Endothelial cell of umbilical vein (primary cell): ENCODE results near the gene SOX8. TPM values are rescaled to one million over a fixed set of nuclear protein-coding genes. Genes with fewer than 3 reads are reported as not detected.

Source experiments
- BruUV-seq: library from RNA; stranded (reverse); fragments of 400-500 nt; replicated peaks from 2 replicates; lab custom pipeline; 2021; lab: Mats Ljungman, UMichigan
- CTCF ChIA-PET: fragments of 300-600, 350-600 bp; sonication (Branson Sonifier 250); formaldehyde crosslinking; loops from one replicate; lab custom pipeline; 2021; ENCODE audit warnings: antibody characterized with exemption, inconsistent platforms; lab: Charles Lee
- POLR2A ChIA-PET: fragments of 300-600, 350-600 bp; sonication (Branson Sonifier 250); formaldehyde crosslinking; loops from one replicate; lab custom pipeline; 2021; ENCODE audit warnings: antibody characterized with exemption, inconsistent platforms; lab: Charles Lee
- DNase-seq: peaks from one replicate; pipeline ENCODE4 v3.0.0-alpha.2; 2011; ENCODE audit warnings: low read depth, low spot score
- FAIRE-seq: peaks from 2 replicates; lab custom pipeline; 2011; peaks lifted over from hg19 to GRCh38; lab: Jason Lieb, UNC
- H2AFZ ChIP-seq: 2 replicates; pipeline ENCODE4 v1.6.0; 2012; ENCODE audit warnings: low read depth, low read length, control low read depth, inconsistent platforms
- H3K27ac ChIP-seq: 2 replicates; pipeline ENCODE4 v1.5.1; 2011; ENCODE audit warnings: low read depth, mild to moderate bottlenecking, control low read depth, low read length, moderate library complexity; ENCODE audit not compliant: insufficient read depth
- H3K27me3 ChIP-seq, 2 experiments: 2 replicates each; pipeline versions ENCODE4 v1.6.0 to v1.6.1; 2011; ENCODE audit warnings: low read length in 2 of 2, mixed read lengths in 1 of 2; ENCODE audit not compliant: control insufficient read depth in 2 of 2, insufficient read depth in 2 of 2
- H3K36me3 ChIP-seq, 2 experiments: 2 replicates in 1 of 2; 3 replicates in 1 of 2; pipeline ENCODE4 v1.5.1; 2011; ENCODE audit warnings: low read length in 2 of 2, mild to moderate bottlenecking in 1 of 2, moderate library complexity in 1 of 2; ENCODE audit not compliant: control insufficient read depth in 2 of 2, insufficient read depth in 2 of 2; ENCODE audit errors: extremely low read depth in 1 of 2
- H3K4me1 ChIP-seq: 3 replicates; pipeline ENCODE4 v1.5.1; 2011; ENCODE audit warnings: mild to moderate bottlenecking, low read length; ENCODE audit not compliant: control insufficient read depth, insufficient read depth; ENCODE audit errors: extremely low read depth
- H3K4me2 ChIP-seq: 2 replicates; pipeline ENCODE4 v1.6.1; 2011; ENCODE audit warnings: low read length, control low read depth, mixed read lengths; ENCODE audit not compliant: insufficient read depth
- H3K4me3 ChIP-seq, 3 experiments: fragments of 200-600 bp in 1 of 3; sonication (generic), shearing (Covaris generic) in 1 of 3; replicated peaks in 1 of 3; 2 replicates each; pipeline ENCODE4 v1.5.1; 2011 to 2016; ENCODE audit warnings: control low read depth in 3 of 3, low read length in 3 of 3, mild to moderate bottlenecking in 2 of 3, inconsistent platforms in 1 of 3, low read depth in 1 of 3, moderate library complexity in 1 of 3; ENCODE audit not compliant: insufficient read depth in 1 of 3
- H3K79me2 ChIP-seq: 2 replicates; pipeline ENCODE4 v1.6.0; 2012; ENCODE audit warnings: low read length, inconsistent platforms; ENCODE audit not compliant: control insufficient read depth, insufficient read depth
- H3K9ac ChIP-seq: replicated peaks from 2 replicates; pipeline ENCODE3; 2011; ENCODE audit warnings: low read length, control low read depth; ENCODE audit not compliant: insufficient read depth; ENCODE audit errors: extremely low read depth
- H3K9me1 ChIP-seq: replicated peaks from 3 replicates; pipeline ENCODE4 v1.6.0; 2011; ENCODE audit warnings: mild to moderate bottlenecking, low read length; ENCODE audit not compliant: control insufficient read depth, insufficient read depth; ENCODE audit errors: extremely low read depth
- H3K9me3 ChIP-seq: replicated peaks from 2 replicates; pipeline ENCODE4 v1.5.1; 2012; ENCODE audit warnings: low read length, inconsistent platforms; ENCODE audit not compliant: control insufficient read depth, insufficient read depth
- H4K20me1 ChIP-seq: replicated peaks from 2 replicates; pipeline ENCODE3; 2011; ENCODE audit warnings: mild to moderate bottlenecking, low read length; ENCODE audit not compliant: control insufficient read depth, insufficient read depth; ENCODE audit errors: extremely low read depth
- FOS ChIP-seq: IDR thresholded peaks from 2 replicates; pipeline ENCODE4 v1.6.1; 2011; ENCODE audit warnings: mild to moderate bottlenecking, low read length, moderate library complexity, borderline replicate concordance; ENCODE audit not compliant: insufficient read depth
- GATA2 ChIP-seq: IDR thresholded peaks from 2 replicates; pipeline ENCODE4 v1.7.0; 2011; ENCODE audit warnings: low read depth, mild to moderate bottlenecking, moderate library complexity, mixed read lengths, low read length; ENCODE audit not compliant: insufficient read length, insufficient read depth
- JUN ChIP-seq: IDR thresholded peaks from 2 replicates; pipeline ENCODE4 v1.6.1; 2011; ENCODE audit warnings: borderline replicate concordance, low read depth; ENCODE audit not compliant: insufficient read length, insufficient read depth
- MYC ChIP-seq: IDR thresholded peaks from one replicate; pipeline ENCODE4 v1.6.1; 2011; ENCODE audit warnings: mild to moderate bottlenecking, low read depth, low read length
- POLR2A ChIP-seq: IDR thresholded peaks from 2 replicates; pipeline ENCODE4 v1.6.1; 2012; ENCODE audit warnings: low read depth, mild to moderate bottlenecking, control low read depth, low read length
- POLR2AphosphoS5 ChIP-seq: IDR thresholded peaks from 2 replicates; pipeline ENCODE4 v1.6.1; 2012; ENCODE audit warnings: low read depth, mild to moderate bottlenecking, control low read depth, low read length, moderate library complexity; ENCODE audit not compliant: insufficient read depth
- dilution Hi-C: fragments of 300-500 bp; cut with MboI; formaldehyde crosslinking; loops from one replicate; pipeline ENCODE4 v1.15.0; 2019; ENCODE audit warnings: low sequenced_read_pairs; ENCODE audit not compliant: extremely low pct_ligation_motif_present
- intact Hi-C: fragments of 100-400 bp; cut with micrococcal nuclease; formaldehyde crosslinking; loops from one replicate; pipeline ENCODE4 v1.10.0; 2022
- polyA plus RNA-seq, 4 experiments: library from polyadenylated mRNA; depleted of rRNA in 3 of 4; stranded (reverse) in 3 of 4; unstranded in 1 of 4; fragments of >200 nt; gene quantifications; 2 replicates each; pipeline versions ENCODE4 v1.2.1 to v1.2.3, GENCODE V29; 2011 to 2012; ENCODE audit warnings: missing spikeins in 1 of 4
- total RNA-seq: library from RNA; stranded (reverse); gene quantifications from 2 replicates; pipeline ENCODE4 v1.2.3, GENCODE V29; 2021
- TF ChIP-seq, protein P1 (sequence below): IDR thresholded peaks from 2 replicates; pipeline ENCODE4 v1.6.1; 2011; ENCODE audit not compliant: insufficient read depth, insufficient read length
- TF ChIP-seq, protein P2 (sequence below), 2 donors: IDR thresholded peaks; 1 replicate in 1 of 2; 2 replicates in 1 of 2; pipeline ENCODE4 v1.5.1; 2011; ENCODE audit warnings: low read length in 2 of 2, mild to moderate bottlenecking in 2 of 2, moderate library complexity in 2 of 2, control low read depth in 1 of 2, inconsistent platforms in 1 of 2, low read depth in 1 of 2; ENCODE audit not compliant: insufficient read depth in 1 of 2; ENCODE audit errors: extremely low read depth in 1 of 2

The SOX8 gene
- total and polyA plus RNA-seq, 2 donors (not counting 3 experiments of a cell fraction or from before 2014, with no cell fraction given): 0.52 to 0.53 TPM

- Histone ChIP-seq H2AFZ (no peak overlapping the region), H3K9me1 (no peaks in the 10 kb centered on the region), H3K9me3 (no peaks in the 10 kb centered on the region), H3K79me2 (no peaks in the 10 kb centered on the region), H4K20me1 (no peaks in the 10 kb centered on the region), H3K4me2 (no peak overlapping the region), H3K4me1 (no peaks in the 10 kb centered on the region), H3K27ac (no peak overlapping the region), H3K4me3 (no peak overlapping the region), H3K27me3 (peaks cover 0 to 4% of the 10 kb centered on the region in 2 experiments), H3K36me3 (no peaks in the 10 kb centered on the region), H3K9ac (no peak overlapping the region)
- ChIA-PET POLR2A (no interaction called here), CTCF (interaction anchor here (1.0 kb wide), 2 partner anchors 26 to 31 kb away, joined by 3 read pairs; no protein-coding TSS in a partner anchor)
- TF ChIP-seq GATA2: no peak
- no peak for TF ChIP-seq JUN
- TF ChIP-seq, protein P1, sequence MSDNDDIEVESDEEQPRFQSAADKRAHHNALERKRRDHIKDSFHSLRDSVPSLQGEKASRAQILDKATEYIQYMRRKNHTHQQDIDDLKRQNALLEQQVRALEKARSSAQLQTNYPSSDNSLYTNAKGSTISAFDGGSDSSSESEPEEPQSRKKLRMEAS: no peak
- TF ChIP-seq MYC: no peak
- no peak for TF ChIP-seq POLR2AphosphoS5
- FAIRE-seq (no peak), DNase-seq (no peak)
- dilution Hi-C loops: no loop called here
- intact Hi-C loops: no loop called here
- BruUV-seq: no TSS peak
Measured at GRCh38 chr16:1031666-1032065, 50.1 kb downstream of the SOX8 start.

DNA sequence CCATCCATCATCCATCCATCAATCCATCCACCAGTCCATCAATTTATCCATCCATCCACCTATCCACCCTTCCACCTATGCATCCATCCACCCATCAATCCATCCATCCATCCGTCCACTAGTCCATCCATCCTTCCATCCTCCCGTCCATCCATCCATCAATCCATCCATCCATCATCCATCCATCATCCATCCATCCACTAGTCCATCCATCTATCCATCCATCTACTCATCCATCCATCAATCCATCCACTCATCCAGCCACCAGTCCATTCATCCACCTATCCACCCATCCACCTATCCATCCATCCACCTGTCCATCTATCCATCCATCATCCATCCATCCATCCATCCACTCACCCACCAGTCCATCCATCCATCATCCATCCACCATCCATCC lies 51.0 kb downstream of the SOX8 start:
- Histone ChIP-seq H4K20me1 (no peaks in the 10 kb centered on the region), H3K9me1 (no peaks in the 10 kb centered on the region), H3K9me3 (no peaks in the 10 kb centered on the region), H2AFZ (no peak overlapping the region), H3K9ac (no peak overlapping the region), H3K4me2 (no peak overlapping the region), H3K36me3 (no peaks in the 10 kb centered on the region), H3K79me2 (no peaks in the 10 kb centered on the region), H3K27me3 (peaks cover 0 to 4% of the 10 kb centered on the region in 2 experiments), H3K4me3 (no peak overlapping the region), H3K27ac (no peak overlapping the region), H3K4me1 (no peaks in the 10 kb centered on the region)
- intact Hi-C loops (no loop called here), dilution Hi-C loops (no loop called here)
- POLR2A ChIA-PET: no interaction called here
- TF ChIP-seq POLR2AphosphoS5 (no peak), GATA2 (no peak), POLR2A (no peak), FOS (no peak), MYC (no peak)
- TF ChIP-seq, protein P2, sequence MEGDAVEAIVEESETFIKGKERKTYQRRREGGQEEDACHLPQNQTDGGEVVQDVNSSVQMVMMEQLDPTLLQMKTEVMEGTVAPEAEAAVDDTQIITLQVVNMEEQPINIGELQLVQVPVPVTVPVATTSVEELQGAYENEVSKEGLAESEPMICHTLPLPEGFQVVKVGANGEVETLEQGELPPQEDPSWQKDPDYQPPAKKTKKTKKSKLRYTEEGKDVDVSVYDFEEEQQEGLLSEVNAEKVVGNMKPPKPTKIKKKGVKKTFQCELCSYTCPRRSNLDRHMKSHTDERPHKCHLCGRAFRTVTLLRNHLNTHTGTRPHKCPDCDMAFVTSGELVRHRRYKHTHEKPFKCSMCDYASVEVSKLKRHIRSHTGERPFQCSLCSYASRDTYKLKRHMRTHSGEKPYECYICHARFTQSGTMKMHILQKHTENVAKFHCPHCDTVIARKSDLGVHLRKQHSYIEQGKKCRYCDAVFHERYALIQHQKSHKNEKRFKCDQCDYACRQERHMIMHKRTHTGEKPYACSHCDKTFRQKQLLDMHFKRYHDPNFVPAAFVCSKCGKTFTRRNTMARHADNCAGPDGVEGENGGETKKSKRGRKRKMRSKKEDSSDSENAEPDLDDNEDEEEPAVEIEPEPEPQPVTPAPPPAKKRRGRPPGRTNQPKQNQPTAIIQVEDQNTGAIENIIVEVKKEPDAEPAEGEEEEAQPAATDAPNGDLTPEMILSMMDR (IDR thresholded peaks at IDR 0.05; ENCODE audit: extremely low read depth in 1 of 2, insufficient read depth in 1 of 2, low read depth in 1 of 2, low read length in 2 of 2): no peak
- no peak for DNase-seq
- FAIRE-seq: no peak
- CTCF ChIA-PET: no interaction called here
- no TSS peak for BruUV-seq
